Keratinocyte (primary cell): Measurements from ENCODE around the gene NADK2. TPM values are rescaled to one million over a fixed set of nuclear protein-coding genes. Genes with fewer than 3 reads are reported as not detected.

Experiments
- DNase-seq: peaks from one replicate; pipeline ENCODE4 v3.0.0-alpha.2; 2011; ENCODE audit warnings: low read depth, missing footprints, low spot score
- FAIRE-seq: peaks from 2 replicates; lab custom pipeline; 2011; peaks lifted over from hg19 to GRCh38; lab: Jason Lieb, UNC
- H2AFZ ChIP-seq: 2 replicates; pipeline ENCODE4 v1.6.0; 2012; ENCODE audit warnings: low read length, control low read depth, inconsistent platforms; ENCODE audit not compliant: control insufficient read depth
- H3K27ac ChIP-seq: 2 replicates; pipeline ENCODE4 v1.5.1; 2011; ENCODE audit warnings: low read length; ENCODE audit not compliant: control insufficient read depth, insufficient read depth
- H3K27me3 ChIP-seq: 3 replicates; pipeline ENCODE4 v1.6.0; 2011; ENCODE audit warnings: low read length; ENCODE audit not compliant: control insufficient read depth, insufficient read depth; ENCODE audit errors: extremely low read depth
- H3K36me3 ChIP-seq, 2 experiments: 2 replicates in 1 of 2; 3 replicates in 1 of 2; pipeline ENCODE4 v1.5.1; 2011; ENCODE audit warnings: low read length in 2 of 2, mild to moderate bottlenecking in 1 of 2; ENCODE audit not compliant: control insufficient read depth in 2 of 2, insufficient read depth in 2 of 2; ENCODE audit errors: extremely low read depth in 1 of 2
- H3K4me1 ChIP-seq: 3 replicates; pipeline ENCODE4 v1.5.1; 2011; ENCODE audit warnings: low read length; ENCODE audit not compliant: control insufficient read depth, insufficient read depth; ENCODE audit errors: extremely low read depth
- H3K4me2 ChIP-seq: 3 replicates; pipeline ENCODE4 v1.6.0; 2011; ENCODE audit warnings: low read depth, low read length; ENCODE audit not compliant: control insufficient read depth, insufficient read depth; ENCODE audit errors: extremely low read depth
- H3K4me3 ChIP-seq, 3 experiments: fragments of 200-600 bp in 1 of 3; sonication (generic) in 1 of 3; 2 replicates in 2 of 3; 3 replicates in 1 of 3; pipeline ENCODE4 v1.5.1; 2011 to 2016; ENCODE audit warnings: low read length in 3 of 3, mild to moderate bottlenecking in 3 of 3, control low read depth in 2 of 3, inconsistent platforms in 1 of 3, low read depth in 1 of 3, mixed read lengths in 1 of 3, mixed run types in 1 of 3, moderate library complexity in 1 of 3; ENCODE audit not compliant: control insufficient read depth in 2 of 3, insufficient read depth in 2 of 3; ENCODE audit errors: extremely low read depth in 1 of 3
- H3K79me2 ChIP-seq: 2 replicates; pipeline ENCODE4 v1.6.0; 2012; ENCODE audit warnings: low read length; ENCODE audit not compliant: control insufficient read depth, insufficient read depth
- H3K9ac ChIP-seq: 3 replicates; pipeline ENCODE4 v1.6.0; 2011; ENCODE audit warnings: low read length; ENCODE audit not compliant: control insufficient read depth, insufficient read depth; ENCODE audit errors: extremely low read depth
- H3K9me1 ChIP-seq: 3 replicates; pipeline ENCODE4 v1.6.0; 2011; ENCODE audit warnings: low read length; ENCODE audit not compliant: control insufficient read depth, insufficient read depth; ENCODE audit errors: extremely low read depth
- H3K9me3 ChIP-seq: 2 replicates; pipeline ENCODE4 v1.5.1; 2012; ENCODE audit warnings: low read depth, low read length; ENCODE audit not compliant: control insufficient read depth
- H4K20me1 ChIP-seq: 3 replicates; pipeline ENCODE4 v1.6.0; 2011; ENCODE audit warnings: low read length; ENCODE audit not compliant: control insufficient read depth, insufficient read depth; ENCODE audit errors: extremely low read depth
- CTCF ChIP-seq, 3 experiments: IDR thresholded peaks in 1 of 3; conservative IDR thresholded peaks in 1 of 3; optimal IDR thresholded peaks in 1 of 3; 2 replicates in 2 of 3; 3 replicates in 1 of 3; pipeline versions ENCODE3 to v1.5.1; 2011; ENCODE audit warnings: low read length in 3 of 3, mild to moderate bottlenecking in 3 of 3, moderate library complexity in 2 of 3, control low read depth in 1 of 3, inconsistent platforms in 1 of 3; ENCODE audit not compliant: insufficient read depth in 2 of 3; ENCODE audit errors: extremely low read depth in 1 of 3
- EZH2 ChIP-seq: IDR thresholded peaks from one replicate; pipeline ENCODE4 v1.6.1; 2012; ENCODE audit warnings: inconsistent platforms, mild to moderate bottlenecking, low read length, moderate library complexity
- dilution Hi-C: fragments of 300-500 bp; cut with MboI; formaldehyde crosslinking; loops from one replicate; pipeline ENCODE4 v1.7.0; 2020; ENCODE audit warnings: low sequenced_read_pairs; ENCODE audit not compliant: extremely low pct_ligation_motif_present
- polyA plus RNA-seq, 5 experiments: library from polyadenylated mRNA; depleted of rRNA in 3 of 5; stranded (reverse) in 3 of 5; stranded (forward) in 1 of 5; unstranded in 1 of 5; fragments of >200 nt; gene quantifications; 1 replicate in 1 of 5; 2 replicates in 3 of 5; 3 replicates in 1 of 5; pipeline versions ENCODE4 v1.2.1 to v1.2.3, GENCODE V29; 2011 to 2012; ENCODE audit warnings: missing spikeins in 2 of 5, low read depth in 1 of 5, low replicate concordance in 1 of 5

The NADK2 gene
- polyA plus RNA-seq, 1 donor (not counting 4 experiments of a cell fraction or from before 2014, with no cell fraction given), result 15.4 TPM

GRCh38 chr5:36156121-36156601, 85.6 kb downstream of the NADK2 start:
- H3K27me3 ChIP-seq, result no peaks in the 10 kb centered on the region
- peaks cover 8 to 18% of the 10 kb centered on the region in 2 experiments for H3K36me3 ChIP-seq
- peaks cover 55% of the 10 kb centered on the region for H3K79me2 ChIP-seq
- H3K4me1 ChIP-seq, result peaks cover 37% of the 10 kb centered on the region
- no peak overlapping the region for H3K9ac ChIP-seq
- no peak overlapping the region for H2AFZ ChIP-seq
- FAIRE-seq (peak; percentile 86), DNase-seq (peak; percentile 66)
- H3K27ac ChIP-seq, result peak overlapping the region; percentile 38
- H3K4me2 ChIP-seq, result peak overlapping the region; percentile 43
- no peaks in the 10 kb centered on the region for H4K20me1 ChIP-seq
- dilution Hi-C loops, result no loop called here
- TF ChIP-seq EZH2 (no peak), CTCF (optimal IDR thresholded peaks at IDR 0.05 in 1 of 3, IDR thresholded peaks at IDR 0.05 in 1 of 3, conservative IDR thresholded peaks at IDR 0.05 in 1 of 3; ENCODE audit: extremely low read depth in 1 of 3, insufficient read depth in 2 of 3, low read length in 3 of 3) (no peak)
- no peaks in the 10 kb centered on the region for H3K9me1 ChIP-seq
- no peaks in the 10 kb centered on the region for H3K9me3 ChIP-seq
- H3K4me3 ChIP-seq, result no peak overlapping the region

- Histone ChIP-seq H4K20me1 (no peaks in the 10 kb centered on the region), H3K9me3 (no peaks in the 10 kb centered on the region), H3K27me3 (no peaks in the 10 kb centered on the region), H3K36me3 (peaks cover 7 to 18% of the 10 kb centered on the region in 2 experiments), H3K9ac (no peak overlapping the region), H3K79me2 (peaks cover 52% of the 10 kb centered on the region), H3K4me2 (peak overlapping the region; percentile 43), H3K27ac (peak overlapping the region; percentile 38), H3K4me3 (no peak overlapping the region), H3K4me1 (peaks cover 30% of the 10 kb centered on the region), H2AFZ (no peak overlapping the region), H3K9me1 (no peaks in the 10 kb centered on the region)
- DNase-seq (no peak), FAIRE-seq (no peak)
- dilution Hi-C loops, result no loop called here
- no peak for TF ChIP-seq EZH2
- no peak for TF ChIP-seq CTCF (optimal IDR thresholded peaks at IDR 0.05 in 1 of 3, IDR thresholded peaks at IDR 0.05 in 1 of 3, conservative IDR thresholded peaks at IDR 0.05 in 1 of 3; ENCODE audit: extremely low read depth in 1 of 3, insufficient read depth in 2 of 3, low read length in 3 of 3)
Measured at GRCh38 chr5:36155291-36155690, 86.4 kb downstream of the NADK2 start.
